ENCODE results near the gene INSYN1.

DNA sequence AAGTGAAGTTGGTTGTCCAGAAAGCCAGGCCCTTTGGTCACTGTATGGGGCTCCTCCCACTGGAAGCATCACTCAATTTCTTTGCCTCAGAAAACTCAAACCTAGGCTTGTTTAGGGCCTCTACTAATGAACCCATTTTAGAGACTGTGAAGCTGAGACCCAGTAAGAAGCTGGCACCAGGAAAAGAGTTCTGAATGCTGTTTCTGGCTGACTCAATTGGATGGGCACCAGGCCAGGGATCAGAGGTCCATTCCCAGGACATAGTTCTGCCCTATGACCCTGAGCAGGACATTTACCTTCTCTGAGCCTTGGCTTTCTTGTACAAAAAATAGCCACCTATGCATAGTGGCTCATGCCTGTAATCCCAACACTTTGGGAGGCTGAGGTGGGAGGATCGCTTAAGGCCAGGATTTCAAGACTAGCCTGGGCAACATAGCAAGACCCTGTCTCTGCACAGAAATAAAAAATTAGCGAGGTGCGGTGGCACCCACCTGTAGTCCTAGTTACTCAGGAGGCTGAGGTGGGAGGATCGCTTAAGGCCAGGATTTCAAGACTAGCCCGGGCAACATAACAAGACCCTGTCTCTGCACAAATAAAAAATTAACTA is 38.4 kb downstream of the INSYN1 start:
- TF ChIP-seq, protein P1, sequence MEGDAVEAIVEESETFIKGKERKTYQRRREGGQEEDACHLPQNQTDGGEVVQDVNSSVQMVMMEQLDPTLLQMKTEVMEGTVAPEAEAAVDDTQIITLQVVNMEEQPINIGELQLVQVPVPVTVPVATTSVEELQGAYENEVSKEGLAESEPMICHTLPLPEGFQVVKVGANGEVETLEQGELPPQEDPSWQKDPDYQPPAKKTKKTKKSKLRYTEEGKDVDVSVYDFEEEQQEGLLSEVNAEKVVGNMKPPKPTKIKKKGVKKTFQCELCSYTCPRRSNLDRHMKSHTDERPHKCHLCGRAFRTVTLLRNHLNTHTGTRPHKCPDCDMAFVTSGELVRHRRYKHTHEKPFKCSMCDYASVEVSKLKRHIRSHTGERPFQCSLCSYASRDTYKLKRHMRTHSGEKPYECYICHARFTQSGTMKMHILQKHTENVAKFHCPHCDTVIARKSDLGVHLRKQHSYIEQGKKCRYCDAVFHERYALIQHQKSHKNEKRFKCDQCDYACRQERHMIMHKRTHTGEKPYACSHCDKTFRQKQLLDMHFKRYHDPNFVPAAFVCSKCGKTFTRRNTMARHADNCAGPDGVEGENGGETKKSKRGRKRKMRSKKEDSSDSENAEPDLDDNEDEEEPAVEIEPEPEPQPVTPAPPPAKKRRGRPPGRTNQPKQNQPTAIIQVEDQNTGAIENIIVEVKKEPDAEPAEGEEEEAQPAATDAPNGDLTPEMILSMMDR (IDR thresholded peaks at IDR 0.05 in 4 of 5, conservative IDR thresholded peaks at IDR 0.05 in 1 of 5), result no peak
- TF ChIP-seq POLR2A (IDR thresholded peaks at IDR 0.05), result no peak
